HEK293 (cell line): Measurements from ENCODE around the gene TMTC1.

Experiments used
- YY2 ChIP-seq: fragments of 450-650 bp; formaldehyde crosslinking; IDR thresholded peaks from 2 replicates; pipeline ENCODE4 v1.5.1; 2016; ENCODE audit warnings: missing biosample characterization, missing genetic modification characterization
- ZNF362 ChIP-seq: fragments of 450-650 bp; formaldehyde crosslinking; IDR thresholded peaks from 2 replicates; pipeline ENCODE4 v1.5.1; 2016; ENCODE audit warnings: missing biosample characterization, missing genetic modification characterization

- TF ChIP-seq ZNF362 (no peak), YY2 (no peak)
Measured at GRCh38 chr12:29556363-29556762, 227.4 kb downstream of the TMTC1 start.
